Panc1 (cell line): ENCODE data around the gene NPAS3. TPM values are rescaled to one million over a fixed set of nuclear protein-coding genes. Genes with fewer than 3 reads are reported as not detected.

Experiments used
- ATAC-seq: fragments of 200-7000 bp; cut with Tn5 transposase; 2 replicates; pipeline ENCODE4 v1.9.1; 2020; ENCODE audit warnings: mild to moderate bottlenecking, moderate library complexity
- BruUV-seq: library from RNA; stranded (reverse); fragments of 400-500 nt; replicated peaks from 2 replicates; lab custom pipeline; 2021; lab: Mats Ljungman, UMichigan
- CTCF ChIA-PET: fragments of 300-600 bp; sonication (Branson Sonifier 250); formaldehyde crosslinking; loops from one replicate; lab custom pipeline; 2022; ENCODE audit warnings: antibody characterized with exemption; lab: Charles Lee
- POLR2A ChIA-PET: fragments of 300-600 bp; sonication (Branson Sonifier 250); formaldehyde crosslinking; loops from one replicate; lab custom pipeline; 2022; ENCODE audit warnings: antibody characterized with exemption; lab: Charles Lee
- DNase-seq: peaks from one replicate; pipeline ENCODE4 v3.0.0-alpha.2; 2010; ENCODE audit warnings: low read depth, low spot score
- H3K27ac ChIP-seq: 2 replicates; pipeline ENCODE4 v1.5.1; 2011; ENCODE audit warnings: mild to moderate bottlenecking, low read length, inconsistent platforms
- H3K27me3 ChIP-seq: fragments of 200-500 bp; sonication (Bioruptor generic); 2 replicates; pipeline ENCODE4 v1.6.0; 2014; ENCODE audit warnings: low read length, inconsistent platforms; ENCODE audit not compliant: control insufficient read depth, insufficient read depth
- H3K36me3 ChIP-seq: fragments of 200-500 bp; sonication (Bioruptor generic); 2 replicates; pipeline ENCODE4 v1.5.1; 2014; ENCODE audit warnings: inconsistent platforms, mild to moderate bottlenecking, low read length, moderate library complexity; ENCODE audit not compliant: control insufficient read depth, insufficient read depth
- H3K4me1 ChIP-seq: 2 replicates; pipeline ENCODE4 v1.5.1; 2011; ENCODE audit warnings: inconsistent platforms, mild to moderate bottlenecking, low read length, moderate library complexity; ENCODE audit not compliant: control insufficient read depth, insufficient read depth
- H3K4me3 ChIP-seq, 2 experiments: 2 replicates each; pipeline ENCODE4 v1.5.1; 2011 to 2012; ENCODE audit warnings: low read depth in 2 of 2, low read length in 2 of 2, mild to moderate bottlenecking in 2 of 2, inconsistent platforms in 1 of 2, moderate library complexity in 1 of 2
- H3K9me3 ChIP-seq: fragments of 200-500 bp; sonication (Bioruptor generic); 2 replicates; pipeline ENCODE4 v1.5.1; 2014; ENCODE audit warnings: low read depth, mild to moderate bottlenecking, inconsistent platforms, low read length, moderate library complexity; ENCODE audit not compliant: control insufficient read depth, insufficient read depth
- CTCF ChIP-seq: fragments of 450-650 bp; IDR thresholded peaks from 2 replicates; pipeline ENCODE4 v1.5.1; 2017; ENCODE audit warnings: mild to moderate bottlenecking
- POLR2AphosphoS5 ChIP-seq: IDR thresholded peaks from 2 replicates; pipeline ENCODE4 v1.6.1; 2012; ENCODE audit warnings: mild to moderate bottlenecking, low read depth, low read length, moderate library complexity
- SIN3A ChIP-seq: IDR thresholded peaks from 2 replicates; pipeline ENCODE4 v1.6.1; 2012; ENCODE audit warnings: low read depth, mild to moderate bottlenecking, low read length, moderate library complexity, borderline replicate concordance; ENCODE audit not compliant: insufficient read depth
- TCF7L2 ChIP-seq: IDR thresholded peaks from 2 replicates; pipeline ENCODE4 v1.6.1; 2011; ENCODE audit warnings: mild to moderate bottlenecking, low read depth, low read length, inconsistent platforms
- in situ Hi-C: cut with HindIII; loops from 2 replicates; pipeline ENCODE4 v1.10.0; 2016; ENCODE audit warnings: low sequenced_read_pairs, low pct_unique_long_range_greater_than_20kb
- intact Hi-C: fragments of 100-400 bp; cut with micrococcal nuclease; formaldehyde crosslinking; loops from one replicate; pipeline ENCODE4 v1.10.0; 2022; ENCODE audit not compliant: unreplicated experiment
- total RNA-seq: library from RNA; stranded (reverse); gene quantifications from one replicate; pipeline ENCODE4 v1.2.1, GENCODE V29; 2021; ENCODE audit not compliant: unreplicated experiment
- TF ChIP-seq, protein P1 (sequence below), 2 experiments: IDR thresholded peaks; 2 replicates each; pipeline ENCODE4 v1.6.1; 2011 to 2012; ENCODE audit warnings: low read depth in 2 of 2, control low read depth in 1 of 2, low read length in 1 of 2, mild to moderate bottlenecking in 1 of 2, moderate library complexity in 1 of 2; ENCODE audit not compliant: insufficient read depth in 1 of 2

Gene NPAS3
- total RNA-seq, 1 experiment from 2014 or later: 0.23 TPM

- in situ Hi-C loops: no loop called here
- Histone ChIP-seq H3K9me3 (no peaks in the 10 kb centered on the region), H3K27me3 (no peaks in the 10 kb centered on the region), H3K4me3 (no peak overlapping the region), H3K4me1 (no peaks in the 10 kb centered on the region), H3K27ac (no peak overlapping the region), H3K36me3 (no peaks in the 10 kb centered on the region)
- DNase-seq (no peak), ATAC-seq (no peak)
- TF ChIP-seq, protein P1, sequence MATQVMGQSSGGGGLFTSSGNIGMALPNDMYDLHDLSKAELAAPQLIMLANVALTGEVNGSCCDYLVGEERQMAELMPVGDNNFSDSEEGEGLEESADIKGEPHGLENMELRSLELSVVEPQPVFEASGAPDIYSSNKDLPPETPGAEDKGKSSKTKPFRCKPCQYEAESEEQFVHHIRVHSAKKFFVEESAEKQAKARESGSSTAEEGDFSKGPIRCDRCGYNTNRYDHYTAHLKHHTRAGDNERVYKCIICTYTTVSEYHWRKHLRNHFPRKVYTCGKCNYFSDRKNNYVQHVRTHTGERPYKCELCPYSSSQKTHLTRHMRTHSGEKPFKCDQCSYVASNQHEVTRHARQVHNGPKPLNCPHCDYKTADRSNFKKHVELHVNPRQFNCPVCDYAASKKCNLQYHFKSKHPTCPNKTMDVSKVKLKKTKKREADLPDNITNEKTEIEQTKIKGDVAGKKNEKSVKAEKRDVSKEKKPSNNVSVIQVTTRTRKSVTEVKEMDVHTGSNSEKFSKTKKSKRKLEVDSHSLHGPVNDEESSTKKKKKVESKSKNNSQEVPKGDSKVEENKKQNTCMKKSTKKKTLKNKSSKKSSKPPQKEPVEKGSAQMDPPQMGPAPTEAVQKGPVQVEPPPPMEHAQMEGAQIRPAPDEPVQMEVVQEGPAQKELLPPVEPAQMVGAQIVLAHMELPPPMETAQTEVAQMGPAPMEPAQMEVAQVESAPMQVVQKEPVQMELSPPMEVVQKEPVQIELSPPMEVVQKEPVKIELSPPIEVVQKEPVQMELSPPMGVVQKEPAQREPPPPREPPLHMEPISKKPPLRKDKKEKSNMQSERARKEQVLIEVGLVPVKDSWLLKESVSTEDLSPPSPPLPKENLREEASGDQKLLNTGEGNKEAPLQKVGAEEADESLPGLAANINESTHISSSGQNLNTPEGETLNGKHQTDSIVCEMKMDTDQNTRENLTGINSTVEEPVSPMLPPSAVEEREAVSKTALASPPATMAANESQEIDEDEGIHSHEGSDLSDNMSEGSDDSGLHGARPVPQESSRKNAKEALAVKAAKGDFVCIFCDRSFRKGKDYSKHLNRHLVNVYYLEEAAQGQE (IDR thresholded peaks at IDR 0.05; ENCODE audit: insufficient read depth in 1 of 2, low read depth in 2 of 2, low read length in 1 of 2): no peak
- TF ChIP-seq POLR2AphosphoS5: no peak
- TF ChIP-seq TCF7L2: no peak
- TF ChIP-seq CTCF: no peak
- no peak for TF ChIP-seq SIN3A
- no TSS peak for BruUV-seq
- ChIA-PET CTCF (no interaction called here), POLR2A (no interaction called here)
- intact Hi-C loops: no loop called here
Observed at GRCh38 chr14:33463731-33464130, 525.1 kb downstream of the NPAS3 start.

DNA sequence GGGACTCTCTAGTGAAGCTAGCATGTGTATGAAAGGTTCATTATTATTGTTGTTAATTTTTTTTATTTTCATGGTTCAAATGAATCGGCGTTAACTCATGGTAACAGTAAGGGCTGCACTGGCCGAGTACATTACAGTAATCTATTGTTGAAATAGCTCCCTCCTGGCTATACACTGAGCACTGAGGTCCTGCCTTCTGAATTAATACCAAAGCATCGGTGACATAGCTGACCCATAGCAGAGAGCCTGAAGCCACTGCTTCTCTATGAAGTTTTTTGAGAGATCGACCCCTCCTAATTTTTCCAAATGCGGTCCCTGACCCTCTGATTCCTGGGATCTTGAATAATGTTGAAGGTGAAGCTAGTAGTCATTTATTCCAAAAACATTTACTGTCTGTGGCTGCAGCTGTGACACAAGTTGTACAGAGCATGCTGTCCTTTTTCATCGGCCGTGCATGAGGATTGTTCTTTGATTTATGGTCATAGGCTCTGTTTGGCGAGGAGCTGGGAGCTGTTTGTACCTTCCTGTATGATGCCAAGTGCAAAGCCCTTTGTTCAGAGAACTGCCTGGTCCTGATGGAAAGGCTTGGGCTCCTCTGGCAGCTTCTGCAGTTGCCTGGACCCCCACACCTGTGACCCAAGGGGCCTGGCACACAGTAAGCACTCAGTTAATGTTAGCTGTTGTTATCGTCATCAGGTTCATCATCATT is 525.7 kb downstream of the NPAS3 start:
- no TSS peak for BruUV-seq
- H3K27ac ChIP-seq: no peak overlapping the region
- in situ Hi-C loops: no loop called here
- H3K4me3 ChIP-seq: no peak overlapping the region
- CTCF ChIA-PET: no interaction called here
- no peak for ATAC-seq
- no peak for DNase-seq
- no peaks in the 10 kb centered on the region for H3K9me3 ChIP-seq
- no peaks in the 10 kb centered on the region for H3K36me3 ChIP-seq
- H3K27me3 ChIP-seq: no peaks in the 10 kb centered on the region
- POLR2A ChIA-PET: no interaction called here
- no peaks in the 10 kb centered on the region for H3K4me1 ChIP-seq
- TF ChIP-seq POLR2AphosphoS5 (no peak), CTCF (no peak)
- intact Hi-C loops: no loop called here
